ENCODE data around the gene RAB20.
A peak's percentile ranks its signal among the peaks of the same experiment; 100 is the strongest.
"Not testable (repeated sequence)": the region's sequence is repeated elsewhere in the genome, so short reads cannot be mapped to it uniquely, and the experiment has no call there.

The RAB20 gene
- total RNA-seq = 20.4 to 271 (median 117) reads per million in 18 experiments

- peak; percentile 82 to 90 for DNase-seq
Measured at GRCh38 chr13:110561344-110562035, at the start of gene RAB20. Gene RAB20, minus strand, starts transcription at chr13:110561722. Its CDS starts 203 bp downstream, at chr13:110561519.

- no peak for DNase-seq
Measured at GRCh38 chr13:110610955-110611595, 49.6 kb upstream of the RAB20 start.

- no peak for DNase-seq
Measured at GRCh38 chr13:110607675-110608224, 46.2 kb upstream of the RAB20 start.

GRCh38 chr13:110606281-110606680, 44.8 kb upstream of the RAB20 start:
- not testable (repeated sequence) for DNase-seq

- no peak for DNase-seq
Measured at GRCh38 chr13:110605132-110605531, 43.6 kb upstream of the RAB20 start.

GRCh38 chr13:110600980-110601379, 39.5 kb upstream of the RAB20 start:
- no peak for DNase-seq

- no peak for DNase-seq
Measured at GRCh38 chr13:110600261-110600819, 38.8 kb upstream of the RAB20 start.

GRCh38 chr13:110597041-110597689, 35.6 kb upstream of the RAB20 start:
- no peak for DNase-seq

GRCh38 chr13:110593430-110594130, 32.1 kb upstream of the RAB20 start:
- peak; percentile 71 to 84 for DNase-seq

GRCh38 chr13:110592665-110593064, 31.1 kb upstream of the RAB20 start:
- no peak for DNase-seq

- no peak for DNase-seq
Measured at GRCh38 chr13:110590577-110590976, 29.1 kb upstream of the RAB20 start.

- DNase-seq = peak; percentile 2 to 40
Measured at GRCh38 chr13:110589793-110590390, 28.4 kb upstream of the RAB20 start.

GRCh38 chr13:110583178-110583865, 21.8 kb upstream of the RAB20 start:
- no peak for DNase-seq

- no peak for DNase-seq
Measured at GRCh38 chr13:110582421-110582954, 21.0 kb upstream of the RAB20 start.

- DNase-seq = no peak
Measured at GRCh38 chr13:110581506-110582185, 20.1 kb upstream of the RAB20 start.

GRCh38 chr13:110580800-110581199, 19.3 kb upstream of the RAB20 start:
- peak in 1 of 2 donors; percentile 24 for DNase-seq

- DNase-seq = peak in 1 of 2 donors; percentile 58
Measured at GRCh38 chr13:110578363-110578762, 16.8 kb upstream of the RAB20 start.

- DNase-seq = no peak
Measured at GRCh38 chr13:110576736-110577476, 15.4 kb upstream of the RAB20 start.

GRCh38 chr13:110576070-110576394, 14.5 kb upstream of the RAB20 start:
- no peak for DNase-seq

Measured in inflammatory macrophage (primary cell).